Loucy (cell line): ENCODE measurements around the gene TCP11L1.

Source experiments
- H2AFZ ChIP-seq: fragments of 200-600 bp; sonication (generic); 2 replicates; pipeline ENCODE4 v1.6.0; 2016; ENCODE audit warnings: antibody characterized with exemption, mild to moderate bottlenecking, low read length, moderate library complexity
- H3F3A ChIP-seq: fragments of 200-600 bp; 2 replicates; pipeline ENCODE4 v1.6.0; 2016; ENCODE audit warnings: antibody characterized with exemption, low read depth, mild to moderate bottlenecking
- H3K27me3 ChIP-seq: fragments of 200-600 bp; sonication (generic); 2 replicates; pipeline ENCODE4 v1.6.1; 2014; ENCODE audit warnings: low read length, mild to moderate bottlenecking; ENCODE audit not compliant: insufficient read depth, poor library complexity, severe bottlenecking
- H3K36me3 ChIP-seq: fragments of 200-600 bp; sonication (generic); 2 replicates; pipeline ENCODE4 v1.6.1; 2016; ENCODE audit warnings: low read length; ENCODE audit not compliant: insufficient read depth
- H3K4me1 ChIP-seq: fragments of 200-600 bp; sonication (generic); 2 replicates; pipeline ENCODE4 v1.5.1; 2014; ENCODE audit warnings: low read length, mild to moderate bottlenecking; ENCODE audit not compliant: insufficient read depth, poor library complexity, severe bottlenecking
- H3K4me2 ChIP-seq: fragments of 200-600 bp; sonication (generic); 2 replicates; pipeline ENCODE4 v1.6.0; 2014; ENCODE audit warnings: antibody characterized with exemption, low read length, low read depth, mild to moderate bottlenecking; ENCODE audit not compliant: poor library complexity, severe bottlenecking
- H3K4me3 ChIP-seq: fragments of 200-600 bp; sonication (generic); 2 replicates; pipeline ENCODE4 v1.5.1; 2014; ENCODE audit warnings: low read length, mild to moderate bottlenecking, mixed read lengths; ENCODE audit not compliant: poor library complexity, severe bottlenecking
- H3K79me2 ChIP-seq: fragments of 200-600 bp; sonication (generic); 2 replicates; pipeline ENCODE4 v1.6.1; 2014; ENCODE audit warnings: low read length; ENCODE audit not compliant: insufficient read depth
- H3K9ac ChIP-seq: fragments of 200-600 bp; sonication (generic); 2 replicates; pipeline ENCODE4 v1.6.0; 2014; ENCODE audit warnings: mild to moderate bottlenecking, low read depth, low read length, moderate library complexity; ENCODE audit not compliant: poor library complexity, severe bottlenecking
- H3K9me2 ChIP-seq: fragments of 200-600 bp; sonication (generic); replicated peaks from 2 replicates; pipeline ENCODE4 v1.6.1; 2016; ENCODE audit warnings: low read depth, low read length, mixed read lengths
- H3K9me3 ChIP-seq: fragments of 200-600 bp; sonication (generic); 2 replicates; pipeline ENCODE4 v1.6.1; 2014; ENCODE audit warnings: mild to moderate bottlenecking, antibody characterized with exemption, low read length, low read depth; ENCODE audit not compliant: insufficient read depth
- H4K20me1 ChIP-seq: fragments of 200-600 bp; sonication (generic); 2 replicates; pipeline ENCODE4 v1.6.0; 2014; ENCODE audit warnings: antibody characterized with exemption, low read length, mild to moderate bottlenecking; ENCODE audit not compliant: insufficient read depth, poor library complexity, severe bottlenecking
- CTCF ChIP-seq: fragments of 200-600 bp; sonication (generic); conservative IDR thresholded peaks from 2 replicates; pipeline ENCODE4 v1.5.1; 2014; ENCODE audit warnings: mild to moderate bottlenecking, antibody characterized with exemption, low read length
- EZH2phosphoT487 ChIP-seq: fragments of 200-600 bp; IDR thresholded peaks from 2 replicates; pipeline ENCODE4 v1.6.1; 2018; ENCODE audit warnings: antibody characterized with exemption, mild to moderate bottlenecking, moderate library complexity, borderline replicate concordance

Gene TCP11L1

DNA sequence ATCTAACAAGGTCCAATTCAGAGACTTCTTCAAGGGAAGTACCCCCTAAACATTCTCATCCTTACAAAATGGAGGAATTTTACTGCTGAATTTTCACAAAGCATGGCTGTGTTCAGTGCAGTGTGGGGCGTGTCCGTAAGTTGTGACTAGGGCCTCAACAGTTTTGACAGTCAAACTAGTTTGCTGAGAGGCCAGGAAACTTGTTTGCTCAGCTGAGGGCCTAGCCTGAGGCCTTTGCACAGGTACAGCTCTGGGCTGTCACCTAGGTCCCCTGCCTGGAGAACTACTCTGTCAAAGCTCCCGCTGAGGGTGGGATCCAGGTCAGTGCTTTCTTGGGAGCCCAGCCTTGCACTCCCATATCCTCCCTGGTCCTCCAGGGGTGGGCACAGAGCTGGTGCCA, 27.9 kb downstream of the TCP11L1 start:
- H3K79me2 ChIP-seq, result no peaks in the 10 kb centered on the region
- H3K4me1 ChIP-seq, result no peaks in the 10 kb centered on the region
- H3K9me2 ChIP-seq, result no peaks in the 10 kb centered on the region
- no peak overlapping the region for H3K4me2 ChIP-seq
- H2AFZ ChIP-seq, result no peak overlapping the region
- TF ChIP-seq EZH2phosphoT487 (no peak), CTCF (no peak)
- H3K36me3 ChIP-seq, result peaks cover 69% of the 10 kb centered on the region; the same call in 1 of the 2 replicates
- no peaks in the 10 kb centered on the region for H4K20me1 ChIP-seq
- H3K27me3 ChIP-seq, result no peaks in the 10 kb centered on the region
- H3K9me3 ChIP-seq, result no peaks in the 10 kb centered on the region
- no peak overlapping the region for H3K4me3 ChIP-seq
- H3F3A ChIP-seq, result no peaks in the 10 kb centered on the region
- no peak overlapping the region for H3K9ac ChIP-seq

- H3K4me3 ChIP-seq, result no peak overlapping the region
- H2AFZ ChIP-seq, result no peak overlapping the region
- H3K27me3 ChIP-seq, result no peaks in the 10 kb centered on the region
- no peaks in the 10 kb centered on the region for H3K9me2 ChIP-seq
- no peak overlapping the region for H3K9ac ChIP-seq
- no peaks in the 10 kb centered on the region for H3K9me3 ChIP-seq
- H3K4me2 ChIP-seq, result no peak overlapping the region
- no peaks in the 10 kb centered on the region for H4K20me1 ChIP-seq
- H3F3A ChIP-seq, result no peaks in the 10 kb centered on the region
- no peaks in the 10 kb centered on the region for H3K4me1 ChIP-seq
- TF ChIP-seq EZH2phosphoT487 (no peak), CTCF (no peak)
- H3K79me2 ChIP-seq, result no peaks in the 10 kb centered on the region
- peaks cover 73% of the 10 kb centered on the region; the same call in 1 of the 2 replicates for H3K36me3 ChIP-seq
These were observed 29.4 kb downstream of the TCP11L1 start for GRCh38 chr11:33068611-33069340.

DNA sequence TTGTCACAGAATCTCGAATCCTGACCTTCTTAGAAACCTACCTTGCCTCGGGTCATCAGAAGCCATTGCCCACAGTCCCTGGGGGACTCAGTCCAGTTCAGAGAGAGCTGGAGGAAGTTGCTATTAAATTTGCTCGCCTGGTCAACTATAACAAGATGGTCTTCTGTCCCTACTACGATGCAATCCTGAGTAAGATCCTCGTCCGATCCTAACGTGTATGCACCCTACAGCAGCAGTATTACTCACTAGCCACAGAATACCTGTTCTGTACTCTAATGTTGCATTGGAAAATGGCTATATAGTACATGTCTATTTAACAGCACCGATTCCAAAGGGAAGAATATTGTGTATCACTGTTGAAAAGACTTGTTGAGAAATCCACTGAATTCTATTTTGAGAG, 33.1 kb downstream of the TCP11L1 start:
- no peak overlapping the region for H2AFZ ChIP-seq
- no peaks in the 10 kb centered on the region for H3K9me2 ChIP-seq
- no peaks in the 10 kb centered on the region for H3K27me3 ChIP-seq
- H3K4me2 ChIP-seq, result no peak overlapping the region
- no peaks in the 10 kb centered on the region for H3K4me1 ChIP-seq
- no peak overlapping the region for H3K9ac ChIP-seq
- H3F3A ChIP-seq, result no peaks in the 10 kb centered on the region
- H3K79me2 ChIP-seq, result no peaks in the 10 kb centered on the region
- no peaks in the 10 kb centered on the region for H4K20me1 ChIP-seq
- no peaks in the 10 kb centered on the region for H3K9me3 ChIP-seq
- TF ChIP-seq CTCF (no peak), EZH2phosphoT487 (no peak)
- peaks cover 76% of the 10 kb centered on the region; the same call in 1 of the 2 replicates for H3K36me3 ChIP-seq
- no peak overlapping the region for H3K4me3 ChIP-seq
